MM.1S (cell line): Measurements from ENCODE around the gene YIF1A.
"Not testable (repeated sequence)": the region's sequence is repeated elsewhere in the genome, so short reads cannot be mapped to it uniquely, and the experiment has no call there.

Experiments
- DNase-seq: peaks from one replicate; pipeline ENCODE4 v3.0.0-alpha.2; 2015
- H2AFZ ChIP-seq: fragments of 300-600 bp; sonication (generic); 2 replicates; pipeline ENCODE4 v1.6.0; 2016; ENCODE audit warnings: antibody characterized with exemption, low read length
- H3F3A ChIP-seq: fragments of 300-600 bp; sonication (generic); 2 replicates; pipeline ENCODE4 v1.6.1; 2016; ENCODE audit warnings: mild to moderate bottlenecking, antibody characterized with exemption, low read length, moderate library complexity, mixed read lengths; ENCODE audit not compliant: insufficient read depth
- H3K27ac ChIP-seq: fragments of 300-600 bp; sonication (generic); 2 replicates; pipeline ENCODE4 v1.5.1; 2016; ENCODE audit warnings: mild to moderate bottlenecking, low read length
- H3K27me3 ChIP-seq: fragments of 300-600 bp; sonication (generic); replicated peaks from 2 replicates; pipeline ENCODE4 v1.6.0; 2016; ENCODE audit warnings: low read length; ENCODE audit not compliant: insufficient read depth
- H3K36me3 ChIP-seq: fragments of 300-600 bp; sonication (generic); replicated peaks from 2 replicates; pipeline ENCODE4 v1.6.1; 2016; ENCODE audit warnings: mild to moderate bottlenecking, low read length, mixed read lengths; ENCODE audit not compliant: insufficient read depth
- H3K4me1 ChIP-seq: fragments of 300-600 bp; sonication (generic); 2 replicates; pipeline ENCODE4 v1.6.1; 2016; ENCODE audit warnings: low read length, mixed read lengths
- H3K4me2 ChIP-seq: fragments of 300-600 bp; sonication (generic); 2 replicates; pipeline ENCODE4 v1.6.0; 2016; ENCODE audit warnings: low read depth, low read length
- H3K4me3 ChIP-seq: fragments of 300-600 bp; sonication (generic); 2 replicates; pipeline ENCODE4 v1.5.1; 2016; ENCODE audit warnings: low read length, mixed read lengths
- H3K79me2 ChIP-seq: fragments of 300-600 bp; sonication (generic); 2 replicates; pipeline ENCODE4 v1.6.1; 2016; ENCODE audit warnings: mixed run types, low read length, mixed read lengths
- H3K9ac ChIP-seq: fragments of 300-600 bp; sonication (generic); 2 replicates; pipeline ENCODE4 v1.6.1; 2016; ENCODE audit warnings: low read length, mixed read lengths
- H3K9me2 ChIP-seq: fragments of 300-600 bp; sonication (generic); replicated peaks from 2 replicates; pipeline ENCODE4 v1.6.1; 2016; ENCODE audit warnings: mild to moderate bottlenecking, low read length, mixed read lengths; ENCODE audit not compliant: insufficient read depth
- H3K9me3 ChIP-seq: fragments of 300-600 bp; sonication (generic); replicated peaks from 2 replicates; pipeline ENCODE4 v1.6.1; 2016; ENCODE audit warnings: mild to moderate bottlenecking, low read length, mixed read lengths; ENCODE audit not compliant: insufficient read depth
- H4K20me1 ChIP-seq: fragments of 300-600 bp; sonication (generic); 2 replicates; pipeline ENCODE4 v1.6.1; 2016; ENCODE audit warnings: mild to moderate bottlenecking, low read length, moderate library complexity, mixed read lengths; ENCODE audit not compliant: insufficient read depth
- CTCF ChIP-seq: fragments of 300-600 bp; sonication (generic); IDR thresholded peaks from 2 replicates; pipeline ENCODE4 v1.5.1; 2016; ENCODE audit warnings: antibody characterized with exemption, low read length, mixed read lengths
- EZH2 ChIP-seq: fragments of 300-600 bp; sonication (generic); optimal IDR thresholded peaks from 2 replicates; pipeline ENCODE3; 2017; ENCODE audit warnings: low read depth, mild to moderate bottlenecking, antibody characterized with exemption, low read length, mixed read lengths
- EZH2phosphoT487 ChIP-seq: fragments of 300-600 bp; sonication (generic); IDR thresholded peaks from 2 replicates; pipeline ENCODE4 v1.6.1; 2018; ENCODE audit warnings: antibody characterized with exemption, low read length

Gene YIF1A

GRCh38 chr11:66259225-66259624 is 29.7 kb downstream of the YIF1A start:
- H3K9ac ChIP-seq: no peak overlapping the region; the same call in 1 of the 2 replicates
- no peak overlapping the region for H2AFZ ChIP-seq
- no peak overlapping the region for H3K27ac ChIP-seq
- no peak for DNase-seq
- no peak overlapping the region for H3K4me3 ChIP-seq
- no peaks in the 10 kb centered on the region for H3K36me3 ChIP-seq
- no peaks in the 10 kb centered on the region for H4K20me1 ChIP-seq
- peaks cover 4% of the 10 kb centered on the region; the same call in 1 of the 2 replicates for H3F3A ChIP-seq
- peaks cover 28% of the 10 kb centered on the region for H3K79me2 ChIP-seq
- no peaks in the 10 kb centered on the region for H3K9me3 ChIP-seq
- H3K27me3 ChIP-seq: no peaks in the 10 kb centered on the region
- TF ChIP-seq CTCF (no peak), EZH2phosphoT487 (no peak), EZH2 (no peak)
- H3K4me2 ChIP-seq: peak overlapping the region; percentile 97; the same call in 1 of the 2 replicates
- H3K4me1 ChIP-seq: peaks cover 8% of the 10 kb centered on the region
- H3K9me2 ChIP-seq: no peaks in the 10 kb centered on the region

- Histone ChIP-seq H3K9me3 (no peaks in the 10 kb centered on the region), H3K27ac (peak overlapping the region; percentile 9; the same call in 1 of the 2 replicates), H2AFZ (peak overlapping the region; percentile 93; the same call in 1 of the 2 replicates), H3K79me2 (peaks cover 28% of the 10 kb centered on the region), H3K4me1 (peaks cover 8% of the 10 kb centered on the region), H4K20me1 (no peaks in the 10 kb centered on the region), H3K9me2 (no peaks in the 10 kb centered on the region), H3K36me3 (no peaks in the 10 kb centered on the region), H3F3A (peaks cover 4% of the 10 kb centered on the region; the same call in 1 of the 2 replicates), H3K4me3 (peak overlapping the region; percentile 97), H3K4me2 (peak overlapping the region; percentile 97), H3K27me3 (no peaks in the 10 kb centered on the region), H3K9ac (peak overlapping the region; percentile 80)
- DNase-seq: no peak
- TF ChIP-seq CTCF (no peak), EZH2phosphoT487 (no peak), EZH2 (no peak)
Observed at GRCh38 chr11:66258473-66258893, 30.5 kb downstream of the YIF1A start.

- not testable (repeated sequence) for H3K79me2 ChIP-seq, H3K9me2 ChIP-seq, H3K4me3 ChIP-seq, H4K20me1 ChIP-seq, H3K27ac ChIP-seq, H3K36me3 ChIP-seq, DNase-seq, H3K9ac ChIP-seq, H3K4me2 ChIP-seq, H3K4me1 ChIP-seq, H3F3A ChIP-seq, H3K27me3 ChIP-seq, H2AFZ ChIP-seq, H3K9me3 ChIP-seq
Observed at GRCh38 chr11:66253081-66253480, 35.9 kb downstream of the YIF1A start.

GRCh38 chr11:66251809-66252208 is 37.1 kb downstream of the YIF1A start:
- DNase-seq: no peak
- Histone ChIP-seq H4K20me1 (no peaks in the 10 kb centered on the region), H3K9ac (no peak overlapping the region), H3F3A (no peaks in the 10 kb centered on the region), H3K79me2 (no peaks in the 10 kb centered on the region), H2AFZ (no peak overlapping the region), H3K27ac (no peak overlapping the region), H3K4me3 (no peak overlapping the region), H3K4me1 (no peaks in the 10 kb centered on the region), H3K36me3 (no peaks in the 10 kb centered on the region), H3K9me2 (no peaks in the 10 kb centered on the region), H3K9me3 (no peaks in the 10 kb centered on the region), H3K4me2 (no peak overlapping the region), H3K27me3 (no peaks in the 10 kb centered on the region)
- TF ChIP-seq EZH2: no peak
- TF ChIP-seq CTCF: no peak
- TF ChIP-seq EZH2phosphoT487: no peak
